Body of pancreas (tissue), 4 donors: Measurements from ENCODE around the gene FLOT2.

Experiments
- POLR2A ChIP-seq, 3 donors: fragments of 450-650 bp; IDR thresholded peaks; one replicate each; pipeline ENCODE4 v1.6.1; 2016; ENCODE audit warnings: antibody characterized with exemption in 3 of 3, mild to moderate bottlenecking in 2 of 3
- TF ChIP-seq, protein P1 (sequence below), 7 experiments: fragments of 450-650 bp in 4 of 7; fragments of 200-600 bp in 3 of 7; sonication (generic) in 3 of 7; IDR thresholded peaks; one replicate each; pipeline ENCODE4 v1.5.1; 2016 to 2019; ENCODE audit warnings: antibody characterized with exemption in 7 of 7

DNA sequence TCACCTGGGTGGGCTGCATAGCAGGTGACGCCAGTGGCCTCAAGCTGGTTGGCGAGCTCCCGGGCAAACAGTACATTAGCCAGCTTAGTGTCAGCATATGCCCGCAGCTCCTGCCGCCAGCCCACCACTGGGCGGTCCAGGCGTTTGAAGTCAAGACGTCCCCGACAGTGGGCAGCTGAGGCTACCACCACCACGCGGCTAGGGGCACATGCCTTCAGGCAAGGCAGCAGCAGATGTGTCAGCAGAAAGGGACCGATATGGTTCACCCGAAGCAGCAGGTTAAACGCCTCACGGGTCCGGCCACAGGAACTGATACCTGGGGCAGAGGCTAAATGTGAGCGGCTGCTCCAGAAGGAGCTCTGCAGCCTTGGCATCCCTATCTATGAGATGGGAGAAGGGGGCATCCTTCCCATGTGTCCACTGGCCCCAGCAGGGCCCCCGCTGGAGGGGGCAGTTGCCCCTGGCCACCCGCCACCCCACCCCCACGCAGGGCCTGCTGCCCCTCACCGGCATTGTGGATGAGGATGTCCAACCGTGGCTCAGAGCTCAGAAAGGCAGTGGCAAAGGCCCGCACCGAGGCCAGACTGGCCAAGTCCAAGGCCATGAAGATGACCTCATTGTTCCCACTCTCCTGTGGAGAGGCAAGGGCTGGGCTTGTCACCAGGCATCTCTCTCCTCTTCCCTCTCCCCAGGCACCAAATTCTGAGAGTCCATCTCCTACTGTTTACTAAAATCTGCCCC is 3.6 kb upstream of the FLOT2 start:
- TF ChIP-seq, protein P1, sequence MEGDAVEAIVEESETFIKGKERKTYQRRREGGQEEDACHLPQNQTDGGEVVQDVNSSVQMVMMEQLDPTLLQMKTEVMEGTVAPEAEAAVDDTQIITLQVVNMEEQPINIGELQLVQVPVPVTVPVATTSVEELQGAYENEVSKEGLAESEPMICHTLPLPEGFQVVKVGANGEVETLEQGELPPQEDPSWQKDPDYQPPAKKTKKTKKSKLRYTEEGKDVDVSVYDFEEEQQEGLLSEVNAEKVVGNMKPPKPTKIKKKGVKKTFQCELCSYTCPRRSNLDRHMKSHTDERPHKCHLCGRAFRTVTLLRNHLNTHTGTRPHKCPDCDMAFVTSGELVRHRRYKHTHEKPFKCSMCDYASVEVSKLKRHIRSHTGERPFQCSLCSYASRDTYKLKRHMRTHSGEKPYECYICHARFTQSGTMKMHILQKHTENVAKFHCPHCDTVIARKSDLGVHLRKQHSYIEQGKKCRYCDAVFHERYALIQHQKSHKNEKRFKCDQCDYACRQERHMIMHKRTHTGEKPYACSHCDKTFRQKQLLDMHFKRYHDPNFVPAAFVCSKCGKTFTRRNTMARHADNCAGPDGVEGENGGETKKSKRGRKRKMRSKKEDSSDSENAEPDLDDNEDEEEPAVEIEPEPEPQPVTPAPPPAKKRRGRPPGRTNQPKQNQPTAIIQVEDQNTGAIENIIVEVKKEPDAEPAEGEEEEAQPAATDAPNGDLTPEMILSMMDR (IDR thresholded peaks at IDR 0.05), result no peak
- no peak for TF ChIP-seq POLR2A (IDR thresholded peaks at IDR 0.05)
